AG08395 (cell line): ENCODE data around the gene BPIFA2.
"Not testable (repeated sequence)": the region's sequence is repeated elsewhere in the genome, so short reads cannot be mapped to it uniquely, and the experiment has no call there.

Experiments
- DNase-seq: peaks from one replicate; pipeline ENCODE4 v3.0.0; 2012; ENCODE audit warnings: mixed read lengths, low spot score

Gene BPIFA2, protein sequence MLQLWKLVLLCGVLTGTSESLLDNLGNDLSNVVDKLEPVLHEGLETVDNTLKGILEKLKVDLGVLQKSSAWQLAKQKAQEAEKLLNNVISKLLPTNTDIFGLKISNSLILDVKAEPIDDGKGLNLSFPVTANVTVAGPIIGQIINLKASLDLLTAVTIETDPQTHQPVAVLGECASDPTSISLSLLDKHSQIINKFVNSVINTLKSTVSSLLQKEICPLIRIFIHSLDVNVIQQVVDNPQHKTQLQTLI

DNA sequence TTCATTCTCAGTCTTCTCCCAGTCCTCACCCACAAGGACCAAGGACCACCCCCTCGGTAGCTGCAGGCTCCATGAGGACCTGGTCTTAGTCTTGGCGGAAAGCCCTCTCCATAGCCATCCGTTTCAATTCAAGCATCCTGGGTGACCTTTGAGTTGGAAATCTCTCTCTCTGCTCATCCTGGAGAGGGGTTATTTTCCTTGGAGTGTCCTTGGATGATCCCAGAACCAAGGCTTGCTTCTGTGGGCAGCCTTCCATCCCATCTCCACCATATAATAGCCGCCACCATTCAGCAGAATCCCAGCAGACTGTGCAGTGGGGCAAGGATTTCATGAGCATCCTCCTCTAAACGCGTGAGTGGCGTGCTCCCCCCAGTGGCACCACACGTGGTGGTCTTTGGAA lies at the start of gene BPIFA2:
BPIFA2 (plus strand) TSS at position 301 of the 400 bp plus-strand sequence. CDS start 987 bp downstream, outside the sequence.
- no peak for DNase-seq

DNA sequence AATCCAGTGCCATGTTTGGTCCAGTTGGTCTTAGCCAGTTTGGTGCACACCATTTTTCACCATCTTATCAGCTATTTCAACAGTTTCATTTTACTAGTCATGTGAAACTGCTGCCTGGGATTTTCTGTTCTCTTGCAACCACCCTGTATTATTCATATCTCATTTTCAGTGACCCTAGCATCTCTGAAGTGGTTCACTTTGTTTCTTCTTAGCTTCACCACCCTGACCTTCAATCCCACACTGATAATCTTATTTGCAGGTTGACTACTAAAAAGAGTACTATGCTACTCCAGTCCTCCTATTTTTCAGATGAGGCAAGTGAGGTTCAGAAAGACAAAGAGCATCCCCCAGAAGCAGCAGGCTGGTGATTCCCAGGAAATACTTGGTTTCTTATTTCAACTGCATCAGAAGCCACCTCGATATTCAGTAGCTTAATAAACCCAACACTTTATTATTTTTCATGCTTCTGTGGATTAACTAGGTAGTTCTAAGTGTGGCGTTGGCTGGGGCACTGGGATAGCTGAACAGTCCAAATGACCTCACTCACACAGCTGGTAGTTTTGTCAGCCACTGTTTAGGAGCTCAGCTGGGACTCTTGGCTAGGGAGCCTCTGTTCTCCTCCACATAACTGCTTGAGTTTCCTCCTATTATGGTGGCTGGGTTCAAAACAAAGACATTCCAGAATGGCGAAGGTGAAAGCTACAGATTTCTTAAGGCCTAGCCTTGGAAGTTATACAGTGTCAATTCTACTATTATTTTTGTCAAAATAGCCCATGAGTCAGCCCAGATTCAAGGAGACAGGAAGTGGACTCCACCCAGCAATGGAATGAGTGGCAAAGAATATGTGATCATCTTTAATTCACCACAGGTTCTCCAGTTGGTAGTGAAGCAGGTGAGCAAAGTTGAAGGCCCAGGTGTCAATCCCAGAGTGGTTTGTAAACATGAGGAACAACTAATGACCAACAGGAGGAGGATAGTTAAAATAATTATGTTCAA lies 47.9 kb upstream of the BPIFA2 start:
- DNase-seq = no peak

DNA sequence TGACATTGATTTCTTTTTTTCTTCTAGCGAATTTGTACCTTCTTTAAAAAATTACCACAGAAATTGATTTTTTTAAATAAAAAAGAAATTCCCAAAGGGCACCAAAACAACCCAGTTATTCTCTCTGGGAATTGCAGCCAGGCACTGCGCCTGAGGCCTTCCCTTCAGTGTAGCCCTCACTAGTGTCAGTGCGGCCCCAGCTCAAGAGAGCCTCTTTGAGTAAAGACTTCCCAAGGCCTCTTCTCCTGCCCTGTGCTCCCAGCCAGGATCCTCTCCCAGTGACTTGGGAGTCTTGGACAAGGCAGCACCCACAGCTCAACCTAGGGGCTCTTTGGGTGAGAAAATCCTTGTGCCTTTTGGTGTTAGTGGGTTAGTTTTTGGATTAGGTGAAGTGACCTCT lies 47.0 kb upstream of the BPIFA2 start:
- no peak for DNase-seq

DNA sequence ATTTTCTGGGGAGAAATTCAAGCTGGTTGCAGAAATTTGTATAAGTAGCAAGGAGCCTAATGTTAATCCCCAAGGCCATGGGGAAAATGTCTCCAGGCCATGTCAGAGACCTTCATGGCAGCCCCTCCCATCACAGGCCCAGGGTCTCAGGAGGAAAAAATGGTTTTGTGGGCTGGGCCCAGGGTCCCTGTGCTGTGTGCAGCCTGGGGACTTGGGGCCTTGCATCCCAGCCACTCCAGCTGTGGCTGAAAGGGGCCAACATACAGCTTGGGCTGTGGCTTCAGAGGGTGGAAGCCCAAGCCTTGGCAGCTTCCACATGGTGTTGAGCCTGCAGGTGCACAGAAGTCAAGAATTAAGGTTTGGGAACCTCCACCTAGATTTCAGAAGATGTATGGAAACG lies 45.7 kb upstream of the BPIFA2 start:
- not testable (repeated sequence) for DNase-seq

DNA sequence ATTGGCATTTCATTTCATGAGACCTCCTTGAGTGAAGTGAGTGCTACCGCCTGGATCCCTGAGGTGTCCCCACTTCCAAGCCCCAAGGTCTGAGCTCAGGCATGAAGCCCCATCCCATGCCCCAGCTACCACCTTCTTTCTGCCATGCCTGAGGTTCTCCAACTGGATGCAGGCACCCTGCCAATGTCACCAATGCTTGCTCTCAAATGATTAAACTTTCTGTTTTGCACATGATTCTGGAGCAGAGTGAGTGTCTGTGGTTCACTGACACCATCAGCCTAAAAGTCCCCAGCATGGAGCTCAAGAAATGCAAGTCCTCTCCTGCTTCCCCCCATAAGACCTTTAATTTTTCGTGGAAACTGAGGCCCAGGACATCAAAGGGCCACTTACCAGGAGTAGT lies 43.7 kb upstream of the BPIFA2 start:
- no peak for DNase-seq

DNA sequence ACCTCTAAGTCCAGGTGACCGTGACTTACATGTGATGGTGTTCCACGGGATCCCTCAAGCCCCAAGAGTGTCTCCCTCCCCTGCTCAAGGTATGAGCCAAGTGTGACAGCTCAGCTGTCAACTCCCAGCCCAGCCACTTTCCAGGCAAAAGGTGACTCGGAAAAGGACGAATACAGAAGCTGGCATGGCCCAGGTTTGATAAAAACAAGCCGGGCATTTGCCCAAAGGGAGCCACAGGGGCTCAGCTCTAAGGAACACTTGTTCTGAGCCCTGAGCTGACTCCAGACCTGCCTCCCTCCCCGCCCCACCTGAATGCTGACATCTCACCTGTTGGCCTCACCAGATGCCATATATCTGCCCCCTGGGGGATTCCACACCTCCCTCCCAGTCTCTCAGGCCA lies 43.0 kb upstream of the BPIFA2 start:
- DNase-seq = no peak

DNA sequence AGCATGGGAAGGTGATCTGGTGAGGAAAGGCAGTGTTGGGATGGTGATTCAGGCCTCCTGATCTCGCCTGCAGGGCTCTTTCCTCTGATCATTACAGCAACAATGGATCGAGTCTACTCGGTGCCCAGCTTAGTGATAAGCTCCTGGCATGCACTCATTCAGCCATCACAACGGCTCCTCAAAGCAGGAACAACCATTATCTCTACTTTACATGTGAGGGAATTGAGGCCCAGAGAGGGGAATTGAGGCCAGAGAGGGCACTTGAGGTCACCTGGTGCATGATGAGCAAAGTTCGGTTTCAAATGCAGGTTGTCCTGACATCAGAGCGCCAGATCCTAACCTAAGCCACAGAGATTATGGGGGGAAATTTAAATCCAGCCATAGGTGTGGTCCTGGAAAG lies 42.0 kb upstream of the BPIFA2 start:
- DNase-seq = no peak

DNA sequence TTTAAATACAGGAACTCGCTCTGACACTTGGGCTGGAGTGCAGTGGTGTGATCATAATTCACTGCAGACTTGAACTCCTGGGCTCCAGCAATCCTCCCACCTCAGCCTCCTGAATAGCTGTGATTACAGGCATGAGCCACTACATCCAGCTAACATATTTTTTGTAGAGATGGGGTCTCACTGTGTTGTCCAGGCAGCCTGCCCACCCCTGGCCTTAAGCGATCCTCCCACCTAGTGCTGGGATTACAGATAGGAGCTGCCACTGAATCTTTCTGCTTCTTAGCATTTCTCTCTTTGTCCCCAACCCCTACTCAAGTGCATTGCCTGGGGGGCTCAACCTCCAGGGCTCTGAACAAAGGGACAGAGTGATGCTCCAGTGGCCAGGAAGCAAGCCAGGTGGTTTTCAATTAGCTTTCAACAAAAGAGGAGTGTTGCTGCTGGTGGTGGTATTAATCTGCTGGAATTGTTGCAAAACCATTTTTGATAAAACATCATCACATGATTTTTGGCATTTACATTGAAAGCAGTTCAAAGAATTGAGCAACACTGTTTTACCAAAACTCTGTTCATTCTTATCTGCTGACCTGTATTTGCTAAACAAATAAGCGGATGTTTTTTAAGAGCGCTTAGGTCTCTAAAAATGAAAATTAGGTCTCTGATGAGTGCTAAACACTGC lies 40.4 kb upstream of the BPIFA2 start:
- no peak for DNase-seq

DNA sequence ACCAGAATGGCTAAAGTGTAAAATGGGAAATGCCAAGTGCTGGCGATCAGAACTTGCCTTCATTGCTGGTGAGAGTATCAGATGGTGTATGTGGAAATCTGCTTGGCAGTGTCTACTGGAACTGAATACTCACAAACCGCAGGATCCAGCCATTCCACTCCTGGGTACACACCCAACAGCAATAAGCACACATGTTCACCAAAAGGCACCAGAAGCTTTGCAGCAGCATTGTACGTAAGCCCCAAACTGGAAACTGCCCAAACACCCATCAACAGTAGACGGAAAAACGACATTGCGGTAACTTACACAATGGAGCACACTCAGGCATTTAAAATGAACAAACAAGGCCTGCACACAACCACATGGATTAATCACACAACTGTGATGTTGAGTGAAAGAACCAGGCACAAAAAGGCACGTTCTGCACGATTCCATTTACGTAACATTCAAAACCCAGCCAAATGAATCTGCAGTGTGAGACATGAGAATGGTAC lies 37.3 kb upstream of the BPIFA2 start:
- DNase-seq = peak; percentile 74

DNA sequence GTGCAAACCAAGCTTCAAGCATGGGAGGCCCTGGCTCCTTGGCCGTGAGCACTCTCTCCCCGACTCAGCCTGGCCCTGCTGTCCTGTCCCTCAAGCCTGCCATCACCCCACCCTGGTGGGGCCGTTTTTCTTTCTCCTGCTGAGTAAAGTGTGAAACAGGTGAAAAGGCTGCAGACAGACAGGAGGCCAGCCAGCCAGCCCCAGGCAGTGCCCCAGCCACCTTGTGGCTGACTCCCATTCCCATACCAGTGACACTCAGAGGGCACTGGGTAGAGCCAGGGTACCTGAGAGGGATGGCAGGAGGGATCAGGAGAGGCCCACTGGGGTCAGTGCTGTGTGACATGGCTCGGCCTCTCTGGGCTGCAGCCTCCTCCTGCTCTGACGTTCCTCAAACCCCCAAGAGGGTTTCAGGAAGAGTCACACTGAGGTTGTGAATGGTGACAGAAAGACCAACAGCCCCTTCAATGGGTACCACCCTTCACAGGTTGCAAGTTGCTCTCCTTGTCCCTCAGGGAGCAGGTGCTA lies 35.9 kb upstream of the BPIFA2 start:
- DNase-seq = no peak

DNA sequence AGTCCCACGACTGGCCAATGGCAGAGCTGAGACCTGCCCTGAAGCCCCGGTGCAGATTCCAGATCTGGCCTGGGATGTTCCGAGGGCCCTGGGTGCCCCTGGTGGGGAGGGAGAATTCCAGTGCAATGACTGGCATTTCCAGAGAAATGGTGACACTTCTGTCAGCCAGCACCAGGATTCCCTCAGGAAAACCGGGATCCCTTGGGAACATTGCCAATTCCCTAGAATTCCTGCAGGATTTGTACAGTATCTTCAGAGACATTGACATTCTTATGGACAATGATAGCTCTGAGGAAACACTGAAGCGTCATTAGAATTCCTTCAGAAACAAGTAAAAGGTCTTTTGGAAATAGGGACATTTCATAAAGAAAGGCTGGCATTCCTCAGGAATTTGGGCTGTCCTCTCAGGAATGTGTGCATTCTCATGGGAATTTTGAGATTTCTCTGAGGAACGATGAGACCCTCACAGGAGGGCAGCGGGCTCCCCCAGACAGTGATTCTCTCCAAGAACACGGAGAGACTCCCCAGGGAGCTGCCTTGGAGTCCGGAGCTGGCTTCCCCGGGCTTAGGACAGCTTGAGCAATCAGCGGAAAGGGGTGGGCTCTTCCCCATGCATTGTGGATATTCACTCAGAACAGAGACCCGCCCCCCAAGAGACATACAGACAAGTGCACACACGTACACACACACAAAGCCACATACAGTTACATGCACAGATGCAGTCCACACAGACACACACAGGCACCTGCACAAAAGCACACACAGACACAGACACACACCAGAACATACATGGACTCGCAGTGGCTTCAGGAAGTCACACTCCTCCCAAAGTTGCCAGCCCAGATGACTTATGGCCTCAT lies 35.2 kb upstream of the BPIFA2 start:
- DNase-seq = no peak

DNA sequence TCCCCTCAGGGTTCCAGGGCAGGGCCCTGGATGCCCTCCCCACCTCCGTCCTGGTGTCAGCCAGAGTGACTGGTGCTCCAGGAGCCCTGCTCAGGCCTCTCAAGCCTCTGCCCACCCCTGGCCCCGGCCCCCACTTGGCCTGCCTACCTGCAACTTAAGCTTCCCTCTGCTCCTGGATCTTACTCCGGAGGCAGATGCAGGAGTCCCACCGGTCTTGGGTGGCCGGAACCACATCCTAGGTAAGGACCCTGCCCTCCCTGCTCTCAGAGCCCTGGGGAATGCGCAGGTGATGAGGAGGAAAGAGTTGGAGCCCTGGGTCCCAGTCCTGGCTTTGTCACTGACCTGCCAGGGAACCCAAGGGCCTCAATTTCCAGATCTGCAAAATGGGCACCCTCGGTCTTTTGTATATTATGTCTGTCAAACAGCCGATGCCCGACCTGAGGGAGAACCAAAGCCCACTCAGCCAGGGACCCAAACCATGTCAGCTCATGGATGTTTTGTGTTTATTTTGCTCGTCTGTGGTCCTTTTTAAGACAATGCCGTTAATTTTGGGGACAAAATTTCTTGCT lies 34.5 kb upstream of the BPIFA2 start:
- no peak for DNase-seq

DNA sequence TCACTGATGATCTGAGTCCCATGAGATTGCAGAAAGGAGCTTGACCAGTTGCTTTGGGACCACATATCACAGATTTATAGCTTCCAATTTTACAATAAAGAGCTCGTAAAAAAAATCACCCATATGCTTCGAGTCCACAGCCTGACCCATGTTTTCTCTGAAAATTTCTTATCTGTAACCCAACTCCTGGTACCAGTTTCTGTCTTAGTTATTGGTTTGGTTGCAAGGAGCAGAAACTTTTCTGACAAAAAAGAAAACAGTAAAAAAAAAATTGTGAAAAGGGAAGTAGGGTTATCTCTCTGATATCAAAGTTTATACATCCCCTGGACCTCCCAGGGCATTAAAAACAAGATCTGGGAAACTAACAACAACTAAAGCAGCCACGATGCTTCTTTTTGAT lies 30.8 kb upstream of the BPIFA2 start:
- no peak for DNase-seq

DNA sequence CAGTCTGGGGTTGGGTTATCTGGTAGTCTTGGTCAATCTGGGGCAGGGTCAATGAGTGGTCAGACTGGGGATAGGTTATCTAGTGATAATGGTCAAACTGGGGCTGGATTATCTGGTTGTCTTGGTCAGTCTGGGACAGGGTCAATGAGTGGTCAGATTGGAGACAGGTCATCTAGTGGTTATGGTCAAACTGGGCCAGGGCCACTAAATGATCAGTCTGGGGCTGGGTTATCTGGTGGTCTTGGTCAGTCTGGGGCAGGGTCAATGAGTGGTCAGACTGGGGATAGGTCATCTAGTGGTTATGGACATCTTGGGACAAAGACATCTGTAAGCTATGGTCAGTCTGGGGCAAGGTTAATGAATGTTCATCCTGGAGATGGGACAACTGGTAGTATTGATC lies 28.5 kb upstream of the BPIFA2 start:
- DNase-seq = no peak

DNA sequence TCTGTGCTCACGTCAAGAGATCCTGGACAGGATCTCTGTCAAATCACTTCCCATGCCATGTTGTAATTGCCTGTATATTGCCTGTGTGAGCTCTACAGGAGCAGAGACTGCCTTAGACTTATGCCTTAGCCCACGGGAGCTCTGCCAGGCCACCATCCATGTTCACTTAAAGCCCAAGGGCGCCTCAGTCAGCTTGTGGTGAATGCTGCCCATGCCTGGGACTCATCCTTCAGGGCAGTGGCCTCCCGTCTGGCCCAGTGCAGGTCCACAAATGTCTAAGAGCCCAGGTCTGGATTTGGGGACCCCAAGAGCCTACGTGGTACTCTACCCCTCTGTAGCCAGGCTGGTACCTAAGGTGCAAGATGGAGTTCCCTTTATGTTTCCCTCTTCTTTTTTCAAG lies 22.4 kb upstream of the BPIFA2 start:
- no peak for DNase-seq

DNA sequence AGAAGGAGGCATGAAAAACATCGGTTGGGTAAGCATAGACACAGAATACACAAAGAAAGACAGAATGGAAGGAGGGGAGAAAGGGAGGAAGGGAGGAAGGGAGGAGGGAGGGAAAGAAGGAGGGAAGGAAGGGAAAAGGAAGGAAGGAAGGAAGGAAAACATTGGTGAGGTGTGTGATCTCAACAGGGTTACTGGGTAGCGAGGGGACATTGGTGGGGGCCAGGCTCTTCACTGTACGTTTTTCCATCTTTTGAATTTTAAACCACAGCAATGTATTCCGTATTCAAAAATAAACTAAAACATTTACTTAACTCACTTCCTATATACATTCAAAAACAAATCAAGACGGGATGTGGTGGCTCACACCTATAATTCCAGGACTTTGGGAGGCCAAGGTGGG lies 20.7 kb upstream of the BPIFA2 start:
- DNase-seq = no peak

DNA sequence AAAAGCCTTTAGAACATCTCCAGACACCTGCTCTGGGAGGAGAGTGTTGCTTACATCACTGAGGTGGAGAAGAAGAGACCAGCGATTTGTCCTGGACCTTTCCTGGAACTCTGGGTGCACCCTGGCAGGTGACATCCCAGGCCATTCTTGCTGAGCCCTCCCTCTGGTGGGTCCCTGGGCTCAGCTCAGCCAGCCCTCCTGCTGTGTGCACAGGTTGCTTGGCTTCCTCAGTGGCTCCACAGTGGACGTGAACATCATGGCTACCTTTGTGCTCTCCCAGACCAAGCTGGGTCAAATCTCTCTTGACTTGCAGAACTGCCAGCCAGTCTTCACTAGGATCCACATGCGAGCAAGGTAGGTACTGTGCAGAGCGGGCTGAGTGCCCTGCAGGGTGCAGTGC lies 19.9 kb upstream of the BPIFA2 start:
- no peak for DNase-seq

DNA sequence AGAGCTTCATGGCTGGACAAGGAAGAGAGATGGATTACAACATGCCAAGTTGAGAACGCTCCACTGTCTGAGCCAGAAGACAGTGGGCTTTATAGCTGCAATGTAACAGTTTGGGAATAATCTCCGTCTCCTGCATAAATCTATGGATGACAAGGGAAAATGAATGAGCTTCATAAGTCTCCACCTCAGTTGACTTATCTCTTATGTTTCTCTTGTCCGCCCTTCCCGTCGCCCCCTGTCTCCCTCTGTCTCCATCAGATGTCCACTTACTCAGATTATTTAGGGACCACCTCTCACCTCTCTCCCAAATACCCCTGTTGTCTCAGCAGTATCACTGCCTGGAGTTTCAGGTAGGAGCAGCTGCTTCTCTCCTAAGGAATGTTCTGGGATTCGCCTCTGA lies 13.7 kb upstream of the BPIFA2 start:
- no peak for DNase-seq

DNA sequence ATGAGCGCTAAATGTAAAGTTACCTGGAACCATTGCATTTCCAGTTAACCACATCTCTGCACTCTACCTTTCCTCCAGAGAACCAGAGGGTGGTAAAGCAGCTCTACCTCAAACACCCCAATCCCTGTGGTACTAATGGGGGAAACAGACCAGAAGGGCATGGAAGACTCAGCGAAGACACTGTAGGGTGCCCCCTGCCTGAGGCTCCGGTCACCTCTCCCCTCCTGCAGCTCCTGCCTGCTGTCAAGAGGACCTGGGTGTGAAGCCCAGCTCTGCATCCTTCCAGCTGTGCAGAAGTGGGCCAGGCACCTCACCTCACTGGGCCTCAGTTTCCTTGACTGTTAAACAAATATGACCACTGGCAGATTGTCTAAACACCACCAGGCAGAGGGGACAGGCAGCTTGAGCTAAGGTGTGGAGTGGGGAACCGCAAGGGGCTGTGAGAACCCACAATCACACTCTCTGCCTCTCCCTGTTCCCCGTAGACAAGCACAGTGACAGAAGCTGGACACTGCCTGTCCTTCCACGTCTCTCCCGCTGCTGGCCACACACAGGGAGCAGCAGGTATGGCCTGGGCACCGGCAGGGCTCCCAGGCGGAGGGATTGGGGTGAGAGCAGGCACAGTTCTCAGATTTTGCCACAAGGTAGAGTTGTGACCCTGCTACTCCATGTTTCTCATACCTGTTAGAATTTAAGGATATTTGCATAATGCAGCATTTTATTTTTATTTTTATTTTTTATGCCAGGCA lies 9.1 kb upstream of the BPIFA2 start:
- DNase-seq = no peak

DNA sequence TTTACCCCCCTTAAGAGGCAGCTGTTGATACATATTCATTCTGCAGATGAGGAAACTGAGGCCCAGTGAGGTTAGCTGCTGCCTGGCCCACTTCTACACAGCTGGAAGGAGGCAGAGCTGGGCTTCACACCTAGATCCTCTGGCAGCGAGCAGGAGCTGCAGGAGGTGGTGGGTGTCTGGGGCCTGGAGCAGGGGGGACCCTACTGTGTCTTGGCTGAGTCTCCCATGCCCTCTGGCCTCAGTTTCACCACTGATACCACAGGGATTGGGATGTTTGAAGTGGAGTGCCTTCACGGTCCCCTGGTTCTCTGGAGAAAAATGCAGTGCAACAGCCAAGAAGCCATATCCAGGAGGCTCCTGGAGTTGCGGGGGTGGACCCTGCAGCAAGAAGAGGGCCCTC lies 8.2 kb upstream of the BPIFA2 start:
- no peak for DNase-seq
